H54 (cell line): ENCODE data around the gene C3orf62.

Source experiments
- DNase-seq: peaks from one replicate; pipeline ENCODE4 v3.0.0; 2011; ENCODE audit warnings: low spot score, mixed read lengths; ENCODE audit not compliant: insufficient read length
- FAIRE-seq: peaks from 3 replicates; lab custom pipeline; 2011; peaks lifted over from hg19 to GRCh38; lab: Jason Lieb, UNC
- POLR2A ChIP-seq: IDR thresholded peaks from 2 replicates; pipeline ENCODE4 v1.6.1; 2011; ENCODE audit warnings: low read depth, mild to moderate bottlenecking, low read length

C3orf62 gene

DNA sequence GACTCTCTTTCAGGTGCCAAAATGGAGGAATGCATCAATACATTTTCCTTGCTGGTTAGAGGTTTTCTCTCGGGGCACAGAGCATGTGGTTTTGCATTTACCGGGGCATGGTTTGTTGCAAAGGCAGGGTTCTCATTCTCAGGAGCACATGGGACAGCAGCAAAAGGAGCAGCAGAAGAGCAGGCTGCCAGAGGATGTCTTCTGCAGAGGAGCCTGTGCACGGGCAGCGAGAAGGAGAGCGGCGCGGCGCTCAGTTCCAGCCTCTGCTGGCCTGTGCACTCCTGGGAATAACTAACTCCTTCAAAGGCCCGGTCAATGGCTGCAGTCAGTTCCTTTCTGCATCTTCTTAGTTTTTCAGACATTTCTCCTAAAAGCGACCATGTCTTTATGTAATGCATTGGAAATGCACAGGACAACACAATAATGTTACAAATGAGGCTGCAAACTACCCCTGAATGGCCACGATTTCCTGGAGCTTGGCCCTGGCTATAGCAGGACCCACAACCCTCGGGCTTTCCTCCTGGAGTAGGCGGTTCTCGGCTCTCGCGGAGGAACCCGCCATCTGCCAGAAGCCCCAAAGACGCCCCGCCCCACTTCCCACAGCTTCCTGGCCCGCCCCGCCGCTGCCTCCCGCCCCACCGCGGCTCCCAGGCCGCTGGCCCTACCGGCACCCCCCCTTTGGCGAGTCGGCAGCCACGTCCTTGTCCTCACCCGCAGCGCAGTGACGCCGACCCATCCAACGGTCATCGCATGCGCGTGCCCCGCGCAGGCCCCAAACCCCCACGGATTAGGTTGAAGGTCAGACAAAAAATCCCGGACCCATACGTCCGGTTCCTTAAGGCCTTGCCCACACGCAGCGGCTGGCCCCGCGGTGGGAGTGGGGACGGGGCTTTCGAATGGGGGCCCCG, at the start of gene C3orf62:
TSS of gene C3orf62 (minus strand) at position 758 of the 908 bp plus-strand sequence. CDS start at position 398, 360 bp downstream.
- TF ChIP-seq POLR2A, result peak; percentile 40; the same call in 1 of the 2 replicates
- FAIRE-seq (no peak), DNase-seq (peak; percentile 70)

DNA sequence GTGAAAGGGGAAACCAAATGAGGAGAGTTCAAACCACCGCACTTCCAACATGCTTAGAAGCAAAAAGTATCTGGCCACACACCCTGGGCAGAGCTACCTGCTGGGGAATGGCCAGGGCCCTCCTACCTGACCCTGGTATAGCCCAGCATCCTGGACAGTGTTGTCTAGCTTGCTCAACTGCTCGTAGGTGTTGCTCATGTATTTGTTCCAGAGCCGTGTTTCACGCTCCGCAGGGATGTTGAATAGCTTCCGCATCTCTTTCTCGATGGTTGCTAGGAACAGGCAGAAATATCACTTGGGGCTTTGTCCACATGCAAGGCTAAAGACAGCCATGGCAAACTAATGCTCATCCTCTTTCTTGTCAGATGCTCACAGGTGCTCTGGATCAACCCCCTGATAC, 47.7 kb upstream of the C3orf62 start:
- FAIRE-seq, result no peak
- no peak for DNase-seq
- no peak for TF ChIP-seq POLR2A

DNA sequence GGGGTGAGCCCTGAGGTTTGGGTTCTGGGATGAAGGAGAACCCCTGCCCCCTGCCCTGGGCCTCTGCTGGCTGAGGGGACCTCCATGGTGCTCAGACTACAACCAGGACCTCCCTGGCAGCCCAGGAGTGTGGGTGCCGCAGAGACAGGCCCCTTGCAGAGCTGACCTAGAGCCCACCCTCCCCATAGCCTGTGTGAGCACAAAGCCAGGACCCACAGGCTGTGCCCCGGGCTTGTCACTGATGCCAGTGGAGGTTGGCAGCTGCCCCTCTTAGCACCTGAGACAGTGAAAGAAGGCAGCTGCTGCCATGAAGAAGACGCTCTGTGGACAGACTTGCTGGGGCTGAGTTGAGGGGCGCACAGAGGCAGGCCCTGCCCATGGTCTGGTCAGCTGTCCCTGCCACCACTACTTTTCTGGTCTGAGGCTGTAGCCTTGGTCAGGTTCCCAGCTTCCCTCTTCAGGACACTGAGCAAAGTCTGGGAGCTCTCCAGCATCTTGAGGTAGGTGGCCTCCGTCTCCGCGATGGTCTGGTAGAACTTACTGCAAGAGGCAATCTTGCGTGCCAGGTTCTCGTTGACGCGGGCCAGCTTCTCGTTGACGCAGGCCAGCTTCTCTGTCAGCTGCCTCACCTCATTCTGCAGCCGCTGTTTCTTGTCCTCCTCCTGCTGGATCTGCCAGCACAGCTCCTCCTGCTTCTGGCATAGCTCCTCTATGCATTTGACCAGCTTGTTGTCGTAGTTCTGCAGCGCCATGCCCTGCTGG, 39.8 kb upstream of the C3orf62 start:
- FAIRE-seq, result no peak
- TF ChIP-seq POLR2A, result no peak
- DNase-seq, result no peak

DNA sequence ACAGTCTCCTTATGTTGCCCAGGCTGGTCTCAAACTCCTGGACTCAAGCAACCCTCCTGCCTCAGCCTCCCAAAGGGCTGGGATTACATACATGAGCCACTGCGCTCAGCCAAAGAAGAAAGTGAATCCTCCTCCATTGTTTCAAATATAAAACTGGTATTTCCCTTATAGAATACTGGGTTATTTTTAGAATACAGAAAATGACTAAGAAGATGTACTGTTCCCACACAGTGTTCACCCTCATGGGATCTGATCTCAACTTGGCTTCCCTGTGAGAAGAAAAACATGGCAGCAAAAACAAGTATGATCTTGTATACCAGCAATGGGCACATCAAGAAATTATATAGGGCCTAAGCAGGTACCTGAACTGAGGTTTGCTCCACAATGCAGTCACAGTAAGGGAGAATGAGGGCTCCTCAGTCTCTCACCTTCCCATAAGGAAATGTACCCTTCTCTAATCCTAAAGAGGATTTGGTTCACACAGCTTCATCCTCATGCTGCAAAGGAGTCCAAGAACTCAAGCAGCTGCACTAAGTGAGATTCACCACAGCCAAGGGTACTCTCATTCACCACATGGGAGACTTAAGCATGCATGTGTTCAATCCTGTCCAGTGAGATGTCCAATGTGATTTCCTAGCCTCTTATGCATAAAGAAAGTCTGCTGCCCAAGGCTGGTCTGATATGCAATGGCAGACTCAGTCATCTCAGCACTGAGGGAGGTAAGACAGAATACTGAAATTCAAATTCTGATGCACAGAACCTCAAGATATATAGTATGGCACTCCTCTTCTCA, 37.1 kb upstream of the C3orf62 start:
- TF ChIP-seq POLR2A, result no peak
- DNase-seq (no peak), FAIRE-seq (no peak)

DNA sequence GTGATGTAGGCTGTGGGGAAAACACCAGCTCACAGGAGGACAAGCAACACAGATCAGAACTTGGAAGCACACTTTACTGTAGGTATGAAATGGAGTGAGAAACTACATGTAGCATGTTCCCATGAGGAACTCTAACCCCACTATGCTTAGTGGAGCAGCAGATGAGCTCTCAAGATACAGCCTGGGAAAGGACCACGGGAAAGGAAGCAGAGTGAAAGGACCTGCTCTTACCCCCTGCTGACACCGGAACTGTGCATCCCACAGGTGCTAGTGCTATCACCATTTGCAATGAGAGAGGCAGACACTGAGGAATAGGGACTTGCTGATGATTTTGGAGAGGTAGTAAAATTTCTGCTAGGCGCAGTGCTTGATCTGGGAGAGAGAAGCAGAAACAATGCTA, 34.3 kb upstream of the C3orf62 start:
- FAIRE-seq, result no peak
- no peak for DNase-seq
- TF ChIP-seq POLR2A, result no peak

DNA sequence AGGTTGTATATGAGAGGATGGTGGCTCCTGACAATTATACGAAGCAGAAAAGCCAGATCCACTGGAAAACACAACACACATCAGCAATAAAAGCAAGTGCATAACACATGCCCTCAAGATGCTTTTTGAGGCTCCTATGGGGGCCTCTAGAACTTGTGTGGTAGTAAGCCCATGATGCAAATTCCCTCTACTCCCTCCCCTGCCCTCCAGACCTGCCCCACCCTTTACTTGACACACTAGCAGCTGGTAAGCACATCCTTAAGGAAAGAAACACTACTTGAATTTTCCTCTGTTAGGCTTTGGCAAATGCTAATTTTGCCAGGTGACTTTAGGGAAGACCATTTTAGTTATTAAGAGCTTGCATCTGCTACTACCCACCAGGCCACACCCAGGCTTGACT, 33.6 kb upstream of the C3orf62 start:
- FAIRE-seq (no peak), DNase-seq (no peak)
- TF ChIP-seq POLR2A, result no peak

- DNase-seq (no peak), FAIRE-seq (no peak)
- no peak for TF ChIP-seq POLR2A
Observed at GRCh38 chr3:49305608-49306007, 28.6 kb upstream of the C3orf62 start.

- no peak for TF ChIP-seq POLR2A
- DNase-seq (no peak), FAIRE-seq (no peak)
Observed at GRCh38 chr3:49302613-49303012, 25.6 kb upstream of the C3orf62 start.

DNA sequence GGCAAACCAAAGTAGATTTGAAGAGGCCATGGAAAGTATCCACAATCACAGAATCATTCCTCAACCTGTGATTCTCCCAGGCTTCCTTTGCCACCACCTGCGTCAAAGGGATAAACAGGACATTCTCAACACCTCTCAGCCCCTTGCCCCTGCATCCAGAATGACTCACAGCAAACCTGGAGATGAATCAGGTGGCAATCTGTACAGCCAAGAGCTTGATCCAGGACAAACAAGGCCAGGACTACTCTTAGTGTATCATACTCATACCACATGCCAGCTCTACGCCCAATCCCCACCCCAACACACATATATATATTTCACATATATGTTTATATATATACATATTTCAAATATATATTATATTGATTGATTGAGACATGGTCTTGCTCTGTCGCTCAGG, 23.6 kb upstream of the C3orf62 start:
- FAIRE-seq, result no peak
- no peak for DNase-seq
- no peak for TF ChIP-seq POLR2A

DNA sequence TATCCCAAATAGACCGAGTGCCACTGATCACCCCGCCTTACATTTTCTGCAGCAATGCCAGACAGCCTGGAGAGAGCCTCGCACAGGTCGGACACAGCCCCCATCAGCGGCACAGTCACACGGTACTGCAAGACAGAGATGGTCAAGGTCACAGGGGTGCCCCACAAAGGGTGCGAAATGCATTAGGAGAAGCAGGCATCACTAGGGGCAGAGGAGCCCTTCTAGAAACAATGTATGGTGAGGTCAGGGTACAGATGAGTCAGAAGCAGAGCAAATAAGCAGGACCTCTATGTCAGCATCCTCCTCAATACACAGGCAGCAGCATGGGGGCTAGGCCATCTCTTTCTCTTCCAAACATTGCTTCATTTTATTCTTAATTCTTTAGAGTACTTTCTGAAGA, 21.5 kb upstream of the C3orf62 start:
- FAIRE-seq (no peak), DNase-seq (no peak)
- TF ChIP-seq POLR2A, result no peak

GRCh38 chr3:49296781-49297411, 19.9 kb upstream of the C3orf62 start:
- DNase-seq (no peak), FAIRE-seq (no peak)
- TF ChIP-seq POLR2A, result no peak

DNA sequence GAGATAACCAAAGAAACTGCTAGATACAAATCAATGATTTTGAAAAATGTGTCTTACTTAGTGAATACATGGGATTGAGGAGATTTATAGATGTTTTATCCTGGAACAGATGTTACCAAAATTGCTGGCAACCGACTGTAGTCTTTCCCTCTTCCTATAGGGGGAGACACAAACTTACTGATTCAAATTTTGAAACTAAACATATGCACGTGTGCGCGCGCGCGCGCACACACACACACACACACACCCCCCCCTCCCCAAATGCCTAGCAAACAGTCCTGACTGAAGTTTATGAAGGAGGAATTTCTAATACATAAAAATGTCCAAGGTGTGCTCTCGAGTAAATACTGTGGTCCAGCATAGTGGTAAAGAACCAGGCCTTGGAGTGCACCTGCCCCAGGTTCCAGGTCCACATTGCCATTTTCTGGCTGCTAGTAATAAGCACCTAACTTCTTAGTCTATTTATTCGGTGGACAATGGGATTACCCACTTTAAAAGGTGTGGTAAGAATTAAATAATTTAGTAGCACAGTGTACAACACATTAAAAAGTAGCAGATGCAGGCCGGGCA, 18.5 kb upstream of the C3orf62 start:
- FAIRE-seq, result no peak
- no peak for DNase-seq
- TF ChIP-seq POLR2A, result no peak

GRCh38 chr3:49294343-49294742, 17.3 kb upstream of the C3orf62 start:
- TF ChIP-seq POLR2A, result no peak
- no peak for FAIRE-seq
- DNase-seq, result no peak
